ENCODE measurements around the gene CSRNP2. TPM values are rescaled to one million over a fixed set of nuclear protein-coding genes. Genes with fewer than 3 reads are reported as not detected.

Gene CSRNP2
- total RNA-seq, 2 donors from 2014 or later = 17.1 to 19.4 TPM

DNA sequence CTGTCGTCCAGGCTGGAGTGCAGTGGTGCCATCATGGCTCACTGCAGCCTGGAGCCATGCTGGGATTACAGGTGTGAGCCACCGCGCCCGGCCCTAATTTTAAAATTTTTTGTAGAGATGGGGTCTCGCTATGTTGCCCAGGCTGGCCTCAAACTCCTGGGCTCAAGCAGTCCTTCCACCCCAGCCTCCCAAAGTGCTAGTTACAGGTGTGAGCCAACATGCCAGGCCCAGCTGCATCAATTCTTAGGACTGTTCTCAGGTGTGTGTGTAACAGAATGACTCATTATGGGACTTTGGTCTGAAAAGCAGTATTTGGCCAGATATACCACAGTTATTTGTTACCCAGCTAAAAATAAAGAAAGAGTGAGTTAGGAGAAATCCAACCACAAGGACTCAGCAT, 17.9 kb downstream of the CSRNP2 start:
- H3K4me3 ChIP-seq = no peak overlapping the region
- no peak overlapping the region for H3K27ac ChIP-seq
- DNase-seq (ENCODE audit: low spot score) = no peak
- peaks cover 73% of the 10 kb centered on the region for H3K36me3 ChIP-seq
- no peaks in the 10 kb centered on the region for H3K4me1 ChIP-seq
- TF ChIP-seq, protein P1, sequence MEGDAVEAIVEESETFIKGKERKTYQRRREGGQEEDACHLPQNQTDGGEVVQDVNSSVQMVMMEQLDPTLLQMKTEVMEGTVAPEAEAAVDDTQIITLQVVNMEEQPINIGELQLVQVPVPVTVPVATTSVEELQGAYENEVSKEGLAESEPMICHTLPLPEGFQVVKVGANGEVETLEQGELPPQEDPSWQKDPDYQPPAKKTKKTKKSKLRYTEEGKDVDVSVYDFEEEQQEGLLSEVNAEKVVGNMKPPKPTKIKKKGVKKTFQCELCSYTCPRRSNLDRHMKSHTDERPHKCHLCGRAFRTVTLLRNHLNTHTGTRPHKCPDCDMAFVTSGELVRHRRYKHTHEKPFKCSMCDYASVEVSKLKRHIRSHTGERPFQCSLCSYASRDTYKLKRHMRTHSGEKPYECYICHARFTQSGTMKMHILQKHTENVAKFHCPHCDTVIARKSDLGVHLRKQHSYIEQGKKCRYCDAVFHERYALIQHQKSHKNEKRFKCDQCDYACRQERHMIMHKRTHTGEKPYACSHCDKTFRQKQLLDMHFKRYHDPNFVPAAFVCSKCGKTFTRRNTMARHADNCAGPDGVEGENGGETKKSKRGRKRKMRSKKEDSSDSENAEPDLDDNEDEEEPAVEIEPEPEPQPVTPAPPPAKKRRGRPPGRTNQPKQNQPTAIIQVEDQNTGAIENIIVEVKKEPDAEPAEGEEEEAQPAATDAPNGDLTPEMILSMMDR (IDR thresholded peaks at IDR 0.05) = no peak
- H3K9me3 ChIP-seq = no peaks in the 10 kb centered on the region
- no peaks in the 10 kb centered on the region for H3K27me3 ChIP-seq

DNA sequence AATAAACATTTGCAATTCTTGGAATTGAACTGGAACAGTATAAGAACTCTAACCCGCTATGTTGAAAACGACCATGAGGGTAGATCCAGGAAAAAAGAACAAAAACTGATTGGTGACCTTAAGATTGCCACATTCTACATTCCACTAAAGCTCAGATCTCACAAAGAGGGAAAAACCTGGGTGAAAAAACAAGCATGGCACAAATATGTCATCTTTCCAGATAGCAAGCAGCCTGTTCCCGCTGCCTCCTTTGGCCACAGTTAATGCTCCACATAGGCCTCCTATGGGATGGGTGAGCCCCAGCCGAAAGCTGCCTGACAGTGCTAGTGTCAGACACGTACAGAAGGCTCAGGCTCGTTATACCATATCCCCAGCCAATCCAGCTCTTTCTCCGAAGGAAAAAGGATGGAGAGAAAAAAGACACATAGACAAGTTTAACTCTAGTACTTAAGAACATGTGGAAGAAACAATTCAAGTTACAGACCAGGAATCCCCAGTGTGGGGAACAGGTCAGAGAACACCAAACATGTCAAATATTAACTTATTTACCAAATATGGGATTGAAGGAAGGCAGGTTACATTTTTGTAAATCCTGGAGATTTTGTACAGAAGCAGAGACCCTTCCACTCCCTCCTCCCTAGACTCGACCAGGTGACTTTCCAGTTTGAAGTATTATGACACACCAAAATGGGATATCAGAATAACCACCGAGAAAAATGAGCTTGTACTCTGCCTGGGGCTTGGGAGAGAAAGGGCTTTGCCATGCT, 20.6 kb downstream of the CSRNP2 start:
- Histone ChIP-seq H3K27ac (no peak overlapping the region), H3K4me3 (no peak overlapping the region), H3K9me3 (no peaks in the 10 kb centered on the region), H3K4me1 (no peaks in the 10 kb centered on the region), H3K27me3 (no peaks in the 10 kb centered on the region), H3K36me3 (peaks cover 83% of the 10 kb centered on the region)
- no peak for DNase-seq (ENCODE audit: low spot score)
- TF ChIP-seq, protein P1 (IDR thresholded peaks at IDR 0.05) = no peak

DNA sequence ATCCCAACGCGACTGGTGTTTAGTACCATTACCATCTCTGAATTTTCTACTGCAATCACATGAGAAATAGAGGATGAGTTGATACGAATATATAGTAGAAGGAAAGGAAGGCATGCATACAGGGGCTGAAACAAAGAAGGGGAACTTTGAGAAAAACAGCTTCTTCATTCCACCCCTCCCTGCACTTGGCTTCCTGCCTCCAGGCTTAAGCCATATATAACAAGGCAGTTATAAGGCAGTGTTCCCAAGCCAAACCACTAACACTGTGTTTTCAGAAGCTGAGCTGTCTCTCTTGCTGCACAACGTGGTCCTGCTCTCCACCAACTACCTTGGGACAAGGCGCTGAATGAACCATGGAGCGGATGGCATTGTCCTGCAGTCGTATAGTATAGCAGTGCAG, 24.3 kb downstream of the CSRNP2 start:
- TF ChIP-seq, protein P1 (IDR thresholded peaks at IDR 0.05) = no peak
- Histone ChIP-seq H3K27ac (no peak overlapping the region), H3K9me3 (no peaks in the 10 kb centered on the region), H3K27me3 (no peaks in the 10 kb centered on the region), H3K4me3 (no peak overlapping the region), H3K4me1 (no peaks in the 10 kb centered on the region), H3K36me3 (peaks cover 75% of the 10 kb centered on the region)
- DNase-seq (ENCODE audit: low spot score) = no peak

DNA sequence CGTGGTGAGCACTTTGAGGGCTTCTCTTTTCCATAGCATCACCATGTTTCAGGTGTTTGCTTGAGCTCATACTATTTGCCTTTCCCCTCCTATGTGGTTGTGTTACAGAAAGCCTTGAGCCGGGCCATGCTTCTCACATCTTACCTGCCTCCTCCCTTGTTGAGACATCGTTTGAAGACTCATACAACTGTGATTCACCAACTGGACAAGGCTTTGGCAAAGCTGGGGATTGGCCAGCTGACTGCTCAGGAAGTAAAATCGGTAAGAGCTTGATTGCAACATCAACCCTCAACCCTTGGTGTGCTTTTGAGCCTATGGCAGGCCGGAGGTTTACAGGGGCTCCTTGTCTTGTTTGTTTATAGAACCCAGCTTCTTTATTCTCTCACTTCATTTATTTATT, 27.2 kb downstream of the CSRNP2 start:
- Histone ChIP-seq H3K36me3 (peaks cover 82% of the 10 kb centered on the region), H3K9me3 (no peaks in the 10 kb centered on the region), H3K27ac (no peak overlapping the region), H3K27me3 (no peaks in the 10 kb centered on the region), H3K4me3 (no peak overlapping the region), H3K4me1 (no peaks in the 10 kb centered on the region)
- no peak for DNase-seq (ENCODE audit: low spot score)
- TF ChIP-seq, protein P1 (IDR thresholded peaks at IDR 0.05) = no peak

DNA sequence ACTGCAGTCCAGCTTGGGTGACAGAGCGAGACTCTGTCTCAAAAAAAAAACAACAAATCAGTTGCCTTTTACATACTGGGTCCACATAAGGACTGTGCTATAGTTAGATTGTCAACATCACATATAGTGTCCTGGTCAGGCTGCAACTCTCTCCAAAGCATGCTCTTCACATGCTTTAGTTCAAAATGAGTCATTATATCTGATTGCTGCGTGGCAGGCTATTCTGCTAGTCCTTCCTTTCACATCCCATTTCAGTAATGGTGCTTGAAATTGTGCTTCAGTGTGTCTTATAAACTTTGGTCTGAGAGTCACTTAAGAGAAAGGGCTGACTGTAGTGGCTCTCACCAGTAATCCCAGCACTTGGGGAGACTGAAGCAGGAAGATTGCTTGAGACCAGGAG, 28.3 kb downstream of the CSRNP2 start:
- Histone ChIP-seq H3K27me3 (no peaks in the 10 kb centered on the region), H3K4me1 (no peaks in the 10 kb centered on the region), H3K36me3 (peaks cover 77% of the 10 kb centered on the region), H3K9me3 (no peaks in the 10 kb centered on the region), H3K4me3 (no peak overlapping the region), H3K27ac (no peak overlapping the region)
- DNase-seq (ENCODE audit: low spot score) = no peak
- TF ChIP-seq, protein P1 (IDR thresholded peaks at IDR 0.05) = no peak

DNA sequence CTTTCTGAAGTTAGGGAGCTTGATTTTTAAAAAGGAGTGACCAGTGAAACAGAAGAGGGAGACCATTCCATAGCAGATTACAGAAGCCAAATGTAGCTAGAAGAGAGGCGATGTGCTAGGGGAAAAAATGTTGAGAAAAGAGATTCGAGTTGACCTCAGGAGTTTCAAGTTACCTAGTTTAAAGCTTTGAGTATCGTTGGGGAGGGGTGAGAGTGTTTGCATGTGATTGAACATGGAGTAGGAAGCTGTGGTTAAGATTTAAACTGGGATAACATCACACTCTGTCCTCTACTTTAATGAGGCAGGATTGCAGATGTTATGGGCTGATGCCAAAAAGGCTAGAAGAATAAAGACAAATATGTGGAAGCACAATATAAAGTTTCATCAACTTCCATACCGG, 31.6 kb downstream of the CSRNP2 start:
- Histone ChIP-seq H3K36me3 (peaks cover 44% of the 10 kb centered on the region), H3K9me3 (no peaks in the 10 kb centered on the region), H3K4me1 (peaks cover 0 to 20% of the 10 kb centered on the region in 2 donors), H3K27ac (no peak overlapping the region), H3K4me3 (no peak overlapping the region), H3K27me3 (no peaks in the 10 kb centered on the region)
- DNase-seq (ENCODE audit: low spot score) = no peak
- TF ChIP-seq, protein P1 (IDR thresholded peaks at IDR 0.05) = no peak

Data from right atrium auricular region (tissue), 2 donors.